RWPE1 (cell line): ENCODE measurements around the gene AGFG2.

ENCODE experiments used
- CTCF ChIA-PET: fragments of 350-600 bp; sonication (Branson Sonifier 250); formaldehyde crosslinking; extraction: SDS; loops from one replicate; lab custom pipeline; 2021; lab: Yijun Ruan, JAX
- POLR2A ChIA-PET: fragments of 400-600 bp; formaldehyde crosslinking; extraction: SDS; loops from one replicate; lab custom pipeline; 2020; ENCODE audit warnings: antibody characterized with exemption; ENCODE audit not compliant: low non-redundant PET; lab: Yijun Ruan, JAX
- DNase-seq: peaks from one replicate; pipeline ENCODE4 v3.0.0; 2012; ENCODE audit warnings: low spot score
- H3K27ac ChIP-seq: fragments of 450-650 bp; 2 replicates; pipeline ENCODE4 v1.5.1; 2017
- CTCF ChIP-seq: fragments of 450-650 bp; conservative IDR thresholded peaks from 2 replicates; pipeline ENCODE4 v1.5.1; 2017; ENCODE audit warnings: low read depth, mild to moderate bottlenecking

The AGFG2 gene

GRCh38 chr7:100614308-100614861, 75.4 kb downstream of the AGFG2 start:
- DNase-seq, result no peak
- H3K27ac ChIP-seq, result no peak overlapping the region
- CTCF ChIA-PET, result interaction anchor here (0.6 to 3.0 kb wide), 3 partner anchors 19 to 63 kb away, joined by 5 to 14 read pairs (median 5); no protein-coding TSS in a partner anchor
- POLR2A ChIA-PET, result no interaction called here
- no peak for TF ChIP-seq CTCF
